ENCODE measurements around the gene CXCL12.

DNA sequence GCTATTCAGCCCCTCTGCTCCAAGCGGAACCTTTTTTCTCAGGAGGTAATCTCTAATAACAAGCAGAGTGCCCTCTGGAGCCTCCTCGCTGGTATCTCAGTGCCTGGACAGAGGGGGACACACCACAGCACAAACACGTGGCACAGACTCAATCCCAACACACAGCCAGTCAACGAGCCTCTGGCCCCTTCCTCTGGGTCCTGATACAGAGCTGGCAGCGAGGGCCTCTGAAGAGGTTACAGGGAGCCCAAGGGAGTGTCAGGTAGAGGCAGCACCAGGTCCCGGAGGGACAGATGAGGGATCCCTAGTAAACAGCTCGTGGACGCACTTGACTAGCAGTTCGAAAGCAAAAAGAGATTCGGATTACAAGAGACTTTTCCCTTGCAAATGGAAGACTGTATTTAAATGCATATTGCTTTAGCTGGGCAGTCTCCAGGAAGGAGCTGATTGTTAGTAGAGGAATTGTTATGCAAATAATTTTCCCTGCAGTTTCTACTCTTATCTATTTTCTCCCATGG is 14.1 kb downstream of the CXCL12 start:
- TF ChIP-seq TARDBP (IDR thresholded peaks at IDR 0.05) = no peak
- TF ChIP-seq SP1 (IDR thresholded peaks at IDR 0.05) = no peak
- no peak for TF ChIP-seq FOXK2 (IDR thresholded peaks at IDR 0.05)
- no peak for TF ChIP-seq ARNT (IDR thresholded peaks at IDR 0.05)
- TF ChIP-seq SUZ12 (IDR thresholded peaks at IDR 0.05) = no peak
- TF ChIP-seq ELF4 (IDR thresholded peaks at IDR 0.05) = no peak
- TF ChIP-seq ZNF384 (IDR thresholded peaks at IDR 0.05) = no peak
- no peak for TF ChIP-seq BHLHE40 (IDR thresholded peaks at IDR 0.05; ENCODE audit: borderline replicate concordance)
- TF ChIP-seq LEF1 (IDR thresholded peaks at IDR 0.05; ENCODE audit: borderline replicate concordance) = no peak
- TF ChIP-seq L3MBTL2 (conservative IDR thresholded peaks at IDR 0.05) = no peak
- no peak for TF ChIP-seq FOXA1 (IDR thresholded peaks at IDR 0.05)
- TF ChIP-seq PKNOX1 (IDR thresholded peaks at IDR 0.05) = no peak
- no peak for TF ChIP-seq HDGF (IDR thresholded peaks at IDR 0.05; ENCODE audit: borderline replicate concordance)
- TF ChIP-seq NFRKB (IDR thresholded peaks at IDR 0.05) = no peak

Measured in HEK293T (cell line).